Measurements from ENCODE around the gene NMBR. TPM values are rescaled to one million over a fixed set of nuclear protein-coding genes. Genes with fewer than 3 reads are reported as not detected.

Gene NMBR
- total RNA-seq = not detected in 2 replicates

DNA sequence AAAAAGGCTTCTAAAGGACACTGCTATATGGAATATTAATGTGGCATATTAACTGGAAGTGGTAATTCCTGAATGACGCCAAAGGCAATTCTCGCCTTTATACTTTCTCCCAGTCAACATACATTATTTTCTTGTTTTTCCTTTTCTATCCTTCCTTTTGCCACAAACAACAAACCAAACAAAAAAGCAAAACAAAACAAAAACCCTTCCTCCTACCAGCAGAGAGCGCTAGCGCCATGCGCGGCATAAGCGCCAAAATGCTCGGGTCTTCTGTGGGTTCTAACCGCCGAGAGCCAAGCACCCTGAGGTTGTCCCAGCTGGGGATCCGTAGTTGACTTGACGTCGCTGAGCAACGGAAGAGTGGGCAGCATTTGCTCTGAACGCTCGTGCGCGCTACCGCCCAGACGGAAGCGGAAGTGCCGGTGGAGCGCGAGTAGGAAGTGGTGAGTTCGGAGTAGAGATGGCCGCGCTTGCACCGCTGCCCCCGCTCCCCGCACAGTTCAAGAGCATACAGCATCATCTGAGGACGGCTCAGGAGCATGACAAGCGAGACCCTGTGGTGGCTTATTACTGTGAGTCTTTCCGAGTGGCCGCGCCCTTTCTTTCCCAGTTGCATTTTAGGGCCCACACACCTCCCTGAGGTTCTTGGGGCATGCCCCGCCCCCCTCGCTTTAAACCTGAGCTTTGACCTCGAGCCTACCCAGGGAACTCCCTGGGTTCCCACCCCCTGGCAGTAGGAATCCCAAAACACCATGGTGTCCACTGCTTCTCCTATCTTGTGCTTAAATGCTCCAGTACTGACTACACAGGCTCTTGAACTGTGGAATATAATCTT, at the start of gene NMBR, which contains the start of gene VTA1:
Gene NMBR (minus strand): TSS at position 295 of the 835 bp plus-strand sequence. CDS start 58,464 bp downstream, outside the sequence.
Gene VTA1 (plus strand): TSS at position 436 of the 835 bp plus-strand sequence. CDS start 25 bp downstream, at position 461.

DNA sequence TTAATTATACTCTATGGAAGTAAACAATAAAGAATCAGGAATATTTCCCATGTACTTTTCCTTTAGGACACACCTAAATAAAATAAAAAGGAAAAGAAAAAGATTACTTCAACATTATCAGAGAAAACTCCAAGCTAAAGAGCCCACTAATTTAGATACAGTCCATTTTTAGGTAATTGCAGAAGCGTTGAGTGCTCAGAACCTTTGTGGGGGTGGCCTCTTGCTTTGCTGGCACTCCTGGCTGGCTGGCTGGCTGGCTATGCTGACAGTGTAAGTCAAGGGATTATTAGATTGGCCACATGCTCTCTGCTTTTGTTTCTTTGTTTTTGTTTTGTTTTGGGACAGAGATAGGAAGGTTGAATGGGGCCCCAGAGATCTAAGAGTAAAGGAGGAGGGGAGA, 14.3 kb downstream of the NMBR start, which contains the start of gene GJE1:
Gene GJE1 (plus strand): TSS at position 301 of the 400 bp plus-strand sequence. CDS start 234 bp downstream, outside the sequence.

Other genes with a start within 250 kb of the NMBR start
- not detected in 2 replicates for gene GJE1, start 14.2 kb downstream of the NMBR start, total RNA-seq
- 41.2 and 46.7 TPM in 2 replicates for gene VTA1, start 141 bp upstream of the NMBR start, total RNA-seq
- 1.4 and 2.3 TPM in 2 replicates for gene ADGRG6, start 154.9 kb upstream of the NMBR start, total RNA-seq